Body of pancreas (tissue), 4 donors: ENCODE results near the gene BANP. TPM values are rescaled to one million over a fixed set of nuclear protein-coding genes. Genes with fewer than 3 reads are reported as not detected.
"Not testable (repeated sequence)": the region's sequence is repeated elsewhere in the genome, so short reads cannot be mapped to it uniquely, and the experiment has no call there.

Experiments
- ATAC-seq: fragments of 150-250 bp; one replicate; pipeline ENCODE4 v1.9.1; 2016
- DNase-seq, 4 donors: peaks; one replicate each; pipeline ENCODE4 v3.0.0-alpha.2; 2019
- H3K27ac ChIP-seq, 4 donors: fragments of 200-600 bp; sonication (generic); 1 replicate in 3 of 4; 2 replicates in 1 of 4; pipeline versions ENCODE4 v1.5.1 to v1.6.1; 2016 to 2019; ENCODE audit warnings: mild to moderate bottlenecking in 1 of 4, mixed read lengths in 1 of 4, moderate library complexity in 1 of 4
- H3K27me3 ChIP-seq, 2 donors: fragments of 200-600 bp; sonication (generic); one replicate each; pipeline ENCODE4 v1.6.0; 2016; ENCODE audit warnings: mild to moderate bottlenecking in 1 of 2
- H3K36me3 ChIP-seq, 2 donors: fragments of 200-600 bp; sonication (generic); replicated peaks in 1 of 2; 2 replicates each; pipeline ENCODE4 v1.5.1; 2016; ENCODE audit warnings: low read depth in 2 of 2; ENCODE audit not compliant: insufficient read depth in 1 of 2
- H3K4me1 ChIP-seq: fragments of 200-600 bp; sonication (generic); one replicate; pipeline ENCODE4 v1.6.0; 2016
- H3K4me3 ChIP-seq, 2 donors: fragments of 200-600 bp; sonication (generic); 1 replicate in 1 of 2; 2 replicates in 1 of 2; pipeline ENCODE4 v1.5.1; 2016 to 2019
- H3K9me3 ChIP-seq, 3 donors: fragments of 200-600 bp; sonication (generic); 1 replicate in 2 of 3; 2 replicates in 1 of 3; pipeline ENCODE4 v1.5.1; 2016
- POLR2A ChIP-seq, 3 donors: fragments of 450-650 bp; IDR thresholded peaks; one replicate each; pipeline ENCODE4 v1.6.1; 2016; ENCODE audit warnings: antibody characterized with exemption in 3 of 3, mild to moderate bottlenecking in 2 of 3
- WGBS, 2 donors: methylation state at CpG; one replicate each; pipeline ENCODE4 v1.1.5; 2017; 5-methylcytosine and 5-hydroxymethylcytosine counted together
- intact Hi-C: fragments of 100-400 bp; cut with DNase I; formaldehyde crosslinking; loops from one replicate; pipeline ENCODE4 v1.15.1; 2023
- total RNA-seq, 2 donors: library from RNA; depleted of rRNA; stranded (reverse); fragments of >200 nt; gene quantifications; one replicate each; pipeline ENCODE4 v1.1.0, GENCODE V29; 2016
- TF ChIP-seq, protein P1 (sequence below), 7 experiments: fragments of 450-650 bp in 4 of 7; fragments of 200-600 bp in 3 of 7; sonication (generic) in 3 of 7; IDR thresholded peaks; one replicate each; pipeline ENCODE4 v1.5.1; 2016 to 2019; ENCODE audit warnings: antibody characterized with exemption in 7 of 7

BANP gene
- total RNA-seq, 2 donors from 2014 or later = 19.1 to 20.2 TPM

DNA sequence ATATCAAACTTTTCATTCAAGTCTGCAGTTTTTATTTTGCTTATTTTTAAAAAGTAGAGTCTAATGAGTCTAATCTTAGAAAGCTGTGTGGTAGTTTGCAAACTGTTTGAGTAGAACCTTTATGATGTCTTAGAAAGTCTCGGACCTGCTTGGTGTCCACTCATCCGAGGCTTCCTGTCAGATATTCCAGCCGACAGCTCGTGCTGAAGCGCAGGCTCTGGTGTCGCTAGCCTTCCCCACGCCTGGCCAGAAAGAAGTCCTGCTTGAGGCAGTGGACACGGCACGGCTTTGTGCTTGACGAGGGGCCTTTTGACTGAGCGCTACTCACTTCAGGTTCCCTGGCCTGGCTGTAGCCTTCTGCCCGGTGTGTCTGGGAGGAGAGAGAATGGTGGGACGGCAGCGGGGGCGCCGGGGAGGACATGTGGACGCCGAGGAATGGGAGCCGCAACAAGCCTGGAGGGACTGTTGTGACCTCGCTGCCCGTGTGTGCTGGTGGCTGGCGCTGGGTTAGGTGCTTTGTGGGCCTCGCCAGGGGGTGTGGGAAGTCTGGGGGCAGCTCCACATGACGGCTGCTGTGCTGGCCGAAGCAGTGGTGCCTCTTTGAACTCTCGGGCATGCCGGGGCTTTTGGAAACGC, 33.5 kb downstream of the BANP start:
- Histone ChIP-seq H3K4me1 (peaks cover 10% of the 10 kb centered on the region), H3K27ac (no peak overlapping the region), H3K9me3 (no peaks in the 10 kb centered on the region), H3K36me3 (no peaks in the 10 kb centered on the region), H3K27me3 (no peaks in the 10 kb centered on the region), H3K4me3 (no peak overlapping the region)
- intact Hi-C loops = no loop called here
- ATAC-seq (no peak), DNase-seq (no peak)
- TF ChIP-seq, protein P1, sequence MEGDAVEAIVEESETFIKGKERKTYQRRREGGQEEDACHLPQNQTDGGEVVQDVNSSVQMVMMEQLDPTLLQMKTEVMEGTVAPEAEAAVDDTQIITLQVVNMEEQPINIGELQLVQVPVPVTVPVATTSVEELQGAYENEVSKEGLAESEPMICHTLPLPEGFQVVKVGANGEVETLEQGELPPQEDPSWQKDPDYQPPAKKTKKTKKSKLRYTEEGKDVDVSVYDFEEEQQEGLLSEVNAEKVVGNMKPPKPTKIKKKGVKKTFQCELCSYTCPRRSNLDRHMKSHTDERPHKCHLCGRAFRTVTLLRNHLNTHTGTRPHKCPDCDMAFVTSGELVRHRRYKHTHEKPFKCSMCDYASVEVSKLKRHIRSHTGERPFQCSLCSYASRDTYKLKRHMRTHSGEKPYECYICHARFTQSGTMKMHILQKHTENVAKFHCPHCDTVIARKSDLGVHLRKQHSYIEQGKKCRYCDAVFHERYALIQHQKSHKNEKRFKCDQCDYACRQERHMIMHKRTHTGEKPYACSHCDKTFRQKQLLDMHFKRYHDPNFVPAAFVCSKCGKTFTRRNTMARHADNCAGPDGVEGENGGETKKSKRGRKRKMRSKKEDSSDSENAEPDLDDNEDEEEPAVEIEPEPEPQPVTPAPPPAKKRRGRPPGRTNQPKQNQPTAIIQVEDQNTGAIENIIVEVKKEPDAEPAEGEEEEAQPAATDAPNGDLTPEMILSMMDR (IDR thresholded peaks at IDR 0.05) = no peak
- TF ChIP-seq POLR2A (IDR thresholded peaks at IDR 0.05) = no peak
- 91 to 93% methylated on average over 25 to 27 of the region's 28 CpGs for WGBS, 2 donors

DNA sequence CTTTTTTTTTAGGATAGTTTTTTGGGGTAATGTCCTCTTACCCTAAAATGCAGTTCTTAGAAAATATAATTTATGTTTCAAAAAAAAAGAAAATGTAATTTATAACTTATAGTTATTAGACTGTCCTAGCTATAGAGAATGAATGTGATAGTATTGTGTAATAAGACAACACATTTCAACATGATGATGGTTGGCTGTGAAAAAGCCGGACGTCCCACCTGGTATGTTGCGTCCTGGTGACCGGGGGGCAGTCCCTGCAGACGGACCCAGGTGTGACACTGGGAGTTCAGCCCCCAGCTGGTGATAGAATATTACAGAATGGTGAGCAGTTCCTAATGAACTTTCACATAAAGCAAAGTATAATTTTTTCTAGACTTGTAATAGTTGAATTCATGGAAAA, 34.3 kb downstream of the BANP start:
- H3K27me3 ChIP-seq, H3K4me3 ChIP-seq, ATAC-seq, DNase-seq, H3K36me3 ChIP-seq, H3K4me1 ChIP-seq, intact Hi-C loops, H3K27ac ChIP-seq, H3K9me3 ChIP-seq: not testable (repeated sequence)
- 86 to 88% methylated on average over 5 of the region's 5 CpGs for WGBS, 2 donors

DNA sequence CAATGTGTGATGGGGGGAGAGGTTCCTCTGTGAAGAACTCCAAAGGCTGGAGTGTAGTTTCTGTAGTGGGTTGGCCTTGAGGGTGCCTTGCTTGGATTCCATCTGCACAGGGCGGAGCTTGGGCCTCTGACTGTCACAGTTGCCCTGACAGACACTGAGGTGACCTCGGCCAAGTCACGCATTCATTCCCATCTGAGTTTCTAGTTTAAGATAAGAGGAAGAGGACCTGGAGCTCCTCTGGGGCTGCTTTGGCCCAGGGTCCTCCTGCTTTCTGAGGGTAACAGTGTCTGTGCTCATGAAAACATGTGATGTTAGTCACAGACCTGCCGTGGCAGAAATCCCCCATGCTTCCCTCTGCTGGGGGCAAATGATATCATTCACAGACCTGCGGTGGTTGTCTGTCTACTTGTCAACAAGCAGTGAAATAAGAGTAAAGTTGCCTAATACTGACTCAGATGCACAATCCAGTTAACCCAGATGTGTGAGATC, 35.2 kb downstream of the BANP start:
- H3K27me3 ChIP-seq, H3K36me3 ChIP-seq, H3K4me3 ChIP-seq, DNase-seq, intact Hi-C loops, H3K9me3 ChIP-seq, H3K4me1 ChIP-seq, ATAC-seq: not testable (repeated sequence)
- WGBS, 2 donors = 50 to 71% methylated on average over 5 of the region's 5 CpGs
- peak overlapping the region in 1 of 4 donors; percentile 8 for H3K27ac ChIP-seq

DNA sequence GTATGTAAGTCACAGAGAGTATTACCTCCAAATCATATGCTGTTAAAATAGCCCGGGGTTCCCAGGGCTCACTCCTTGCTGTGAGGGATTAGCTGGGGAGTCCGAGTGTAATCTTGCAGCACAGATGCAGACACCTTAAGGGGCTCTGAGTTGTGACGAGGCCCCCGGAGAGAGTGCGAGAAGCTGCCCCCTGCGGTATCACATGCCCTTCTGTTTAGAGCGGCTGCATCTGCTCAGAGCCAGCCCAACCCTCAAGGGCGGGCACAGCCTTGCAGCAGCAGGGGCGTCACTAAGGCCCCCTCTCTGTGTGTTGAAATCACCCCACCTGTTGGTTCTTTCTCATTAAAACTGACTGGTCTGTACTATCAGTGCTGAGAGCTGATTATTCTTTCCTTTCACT, 37.4 kb downstream of the BANP start:
- H3K36me3 ChIP-seq, intact Hi-C loops, H3K4me3 ChIP-seq, H3K27ac ChIP-seq, ATAC-seq, H3K9me3 ChIP-seq, H3K4me1 ChIP-seq, DNase-seq, H3K27me3 ChIP-seq: not testable (repeated sequence)
- 83 to 91% methylated on average over 9 of the region's 9 CpGs for WGBS, 2 donors

DNA sequence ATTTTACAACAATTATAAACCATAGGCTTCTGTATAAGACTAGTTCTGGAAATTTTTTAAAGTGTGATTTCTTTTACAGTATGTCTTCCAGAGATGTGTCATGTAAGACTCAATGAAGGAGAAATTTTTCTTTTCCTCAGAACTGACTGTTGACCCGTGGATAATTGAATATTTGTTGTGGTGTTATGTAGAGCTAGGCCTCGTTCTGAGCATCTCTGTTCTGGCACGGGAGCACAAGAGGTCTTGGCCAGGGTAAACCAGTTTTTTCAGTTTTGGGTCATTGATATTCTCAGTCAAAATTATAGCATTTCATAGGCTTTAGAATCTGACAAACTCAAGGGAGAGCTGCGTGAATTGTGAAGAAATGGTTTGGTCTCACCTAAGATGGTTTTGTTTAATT, 39.0 kb downstream of the BANP start:
- H3K9me3 ChIP-seq, ATAC-seq, H3K4me1 ChIP-seq, H3K4me3 ChIP-seq, H3K27me3 ChIP-seq, DNase-seq, H3K27ac ChIP-seq, H3K36me3 ChIP-seq, intact Hi-C loops: not testable (repeated sequence)
- 80 to 90% methylated on average over 4 of the region's 4 CpGs for WGBS, 2 donors

DNA sequence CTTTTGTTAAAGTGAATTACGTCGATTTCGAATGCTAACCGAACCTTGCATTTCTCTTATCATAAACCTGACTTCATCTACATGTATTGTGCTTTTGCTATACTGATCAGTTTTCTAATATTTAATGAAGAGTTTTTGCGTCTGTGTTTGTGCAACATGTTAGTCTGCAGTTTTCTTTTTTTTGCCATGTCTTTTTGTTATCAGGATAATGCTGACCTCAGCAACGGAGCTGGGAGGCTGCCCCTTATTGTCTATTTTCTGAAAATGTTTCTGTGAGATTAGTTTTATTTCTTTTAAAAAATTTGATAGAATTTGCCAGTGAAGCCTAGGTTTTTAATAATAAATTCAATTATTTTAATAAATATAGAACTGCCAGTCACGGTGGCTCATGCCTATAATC, 40.9 kb downstream of the BANP start:
- H3K27me3 ChIP-seq, H3K36me3 ChIP-seq, DNase-seq, H3K27ac ChIP-seq, H3K9me3 ChIP-seq, H3K4me1 ChIP-seq, intact Hi-C loops, H3K4me3 ChIP-seq, ATAC-seq: not testable (repeated sequence)
- 94 to 96% methylated on average over 7 of the region's 7 CpGs for WGBS, 2 donors

DNA sequence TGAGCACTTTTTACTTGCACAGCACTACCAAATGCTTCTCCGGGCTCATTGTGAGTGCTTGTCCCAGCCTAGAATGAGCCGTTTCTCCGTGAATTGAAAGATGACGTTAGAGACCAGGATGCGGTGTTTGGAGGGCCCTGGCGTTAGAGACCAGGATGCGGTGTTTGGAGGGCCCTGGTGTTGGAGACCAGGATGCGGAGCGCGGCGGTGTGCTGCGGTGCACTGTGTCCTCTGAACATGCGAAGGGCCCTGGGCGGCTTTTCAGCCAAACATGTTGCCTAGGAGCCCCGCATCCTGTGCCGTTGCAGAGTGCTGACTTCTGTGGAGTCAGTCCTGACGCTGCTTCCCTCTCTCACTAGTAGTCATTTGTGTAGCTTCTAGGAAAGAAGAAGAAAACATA, 42.7 kb downstream of the BANP start:
- ATAC-seq (no peak), DNase-seq (no peak)
- no peaks in the 10 kb centered on the region for H3K36me3 ChIP-seq
- intact Hi-C loops = no loop called here
- H3K4me1 ChIP-seq = no peaks in the 10 kb centered on the region
- WGBS, 2 donors = 97 to 99% methylated on average over 13 to 17 of the region's 17 CpGs
- no peaks in the 10 kb centered on the region for H3K27me3 ChIP-seq
- H3K27ac ChIP-seq = no peak overlapping the region
- H3K4me3 ChIP-seq = no peak overlapping the region
- TF ChIP-seq POLR2A (IDR thresholded peaks at IDR 0.05) = no peak
- TF ChIP-seq, protein P1 (IDR thresholded peaks at IDR 0.05) = no peak
- no peaks in the 10 kb centered on the region for H3K9me3 ChIP-seq
